T-cell (primary cell): ENCODE measurements around the gene VSTM2B. TPM values are rescaled to one million over a fixed set of nuclear protein-coding genes. Genes with fewer than 3 reads are reported as not detected.
A peak's percentile ranks its signal among the peaks of the same experiment; 100 is the strongest.

Experiments used
- ATAC-seq, 4 experiments: fragments of 200-7000 bp in 3 of 4; fragments of 150-1000 bp in 1 of 4; cut with Tn5 transposase; replicated peaks in 1 of 4; 1 replicate in 3 of 4; 2 replicates in 1 of 4; pipeline ENCODE4 v1.10.0; 2021; ENCODE audit warnings: moderate library complexity in 3 of 4, mild to moderate bottlenecking in 2 of 4, moderate number of reproducible peaks in 1 of 4
- CTCF ChIA-PET, 2 donors: fragments of 300-600 bp; sonication (Branson Sonifier 250); formaldehyde crosslinking; loops; one replicate each; lab custom pipeline; 2022; ENCODE audit warnings: antibody characterized with exemption in 2 of 2; lab: Charles Lee
- POLR2A ChIA-PET, 2 donors: fragments of 300-600 bp; sonication (Branson Sonifier 250); formaldehyde crosslinking; loops; one replicate each; lab custom pipeline; 2022; ENCODE audit warnings: antibody characterized with exemption in 2 of 2; lab: Charles Lee
- DNase-seq, 35 experiments: peaks; one replicate each; pipeline versions ENCODE4 v3.0.0 to v3.0.0-alpha.2; 2013 to 2023
- H3K27ac ChIP-seq: one replicate; pipeline ENCODE4 v1.5.1; 2013; ENCODE audit warnings: low read length
- H3K27me3 ChIP-seq, 2 experiments: replicated peaks in 1 of 2; 1 replicate in 1 of 2; 2 replicates in 1 of 2; pipeline versions ENCODE4 v1.6.1 to v1.7.0; 2013; ENCODE audit warnings: low read length in 1 of 2, mixed read lengths in 1 of 2; ENCODE audit not compliant: control insufficient read depth in 2 of 2, insufficient read depth in 2 of 2; ENCODE audit errors: extremely low read depth in 1 of 2
- H3K36me3 ChIP-seq, 2 donors: 1 replicate in 1 of 2; 2 replicates in 1 of 2; pipeline versions ENCODE4 v1.6.1 to v1.7.0; 2013; ENCODE audit warnings: low read length in 1 of 2; ENCODE audit not compliant: control insufficient read depth in 2 of 2, insufficient read depth in 1 of 2; ENCODE audit errors: extremely low read depth in 1 of 2
- H3K4me1 ChIP-seq, 2 experiments: 1 replicate in 1 of 2; 2 replicates in 1 of 2; pipeline versions ENCODE4 v1.6.1 to v1.7.0; 2013; ENCODE audit warnings: low read length in 2 of 2, mixed read lengths in 1 of 2; ENCODE audit not compliant: insufficient read depth in 2 of 2, control insufficient read depth in 1 of 2; ENCODE audit errors: extremely low read depth in 1 of 2
- H3K4me3 ChIP-seq, 2 donors: 1 replicate in 1 of 2; 2 replicates in 1 of 2; pipeline versions ENCODE4 v1.5.1 to v1.7.0; 2013; ENCODE audit warnings: mild to moderate bottlenecking in 2 of 2, low read length in 1 of 2, moderate library complexity in 1 of 2; ENCODE audit not compliant: control insufficient read depth in 1 of 2; ENCODE audit errors: extremely low read depth in 1 of 2
- H3K9me3 ChIP-seq: 2 replicates; pipeline ENCODE4 v1.7.0; 2013
- H3K27ac Mint-ChIP-seq, 2 donors: one replicate each; pipeline ENCODE4 v1.8.0; 2020 to 2021; ENCODE audit warnings: mild to moderate bottlenecking in 2 of 2, mixed read lengths in 2 of 2
- H3K27me3 Mint-ChIP-seq, 2 donors: one replicate each; pipeline ENCODE4 v1.8.0; 2021 to 2022; ENCODE audit warnings: mixed read lengths in 2 of 2
- H3K36me3 Mint-ChIP-seq: one replicate; pipeline ENCODE4 v1.8.0; 2021; ENCODE audit warnings: mixed read lengths
- H3K4me1 Mint-ChIP-seq, 3 donors: one replicate each; pipeline ENCODE4 v1.8.0; 2020 to 2022; ENCODE audit warnings: mixed read lengths in 3 of 3, mild to moderate bottlenecking in 1 of 3
- H3K4me3 Mint-ChIP-seq, 3 donors: one replicate each; pipeline ENCODE4 v1.8.0; 2020 to 2022; ENCODE audit warnings: mild to moderate bottlenecking in 3 of 3, mixed read lengths in 3 of 3, moderate library complexity in 3 of 3
- H3K9me3 Mint-ChIP-seq, 3 donors: one replicate each; pipeline ENCODE4 v1.8.0; 2020 to 2022; ENCODE audit warnings: mixed read lengths in 3 of 3
- WGBS: methylation state at CpG from one replicate; pipeline ENCODE4 v1.1.5; 2013; ENCODE audit warnings: missing lambda C conversion rate; ENCODE audit not compliant: insufficient coverage; 5-methylcytosine and 5-hydroxymethylcytosine counted together
- total RNA-seq, 35 experiments: library from RNA in 6 of 35; stranded (reverse) in 6 of 35; fragments of 120-200 nt in 1 of 35; gene quantifications; one replicate each; pipeline versions ENCODE4 v1.2.1 to v1.2.4 and lab custom pipeline; 2013 to 2026

VSTM2B gene
- total RNA-seq, 5 donors from 2014 or later (not counting 1 experiment from before 2014, with no cell fraction given), result not detected

- H3K36me3 ChIP-seq, result peaks cover 7 to 57% of the 10 kb centered on the region in 2 donors
- Mint-ChIP-seq H3K4me3 (no peak overlapping the region), H3K36me3 (peaks cover 44% of the 10 kb centered on the region), H3K27ac (peak overlapping the region in 1 of 2 donors; percentile 63), H3K4me1 (peaks cover 25 to 37% (median 37%) of the 10 kb centered on the region in 3 donors), H3K9me3 (no peaks in the 10 kb centered on the region), H3K27me3 (no peaks in the 10 kb centered on the region)
- H3K27me3 ChIP-seq, result no peaks in the 10 kb centered on the region
- POLR2A ChIA-PET, result interaction anchor here in 1 of 2 donors (0.8 kb wide), 1 partner anchor 95 kb away, joined by 4 read pairs; no protein-coding TSS in a partner anchor
- CTCF ChIA-PET, result interaction anchor here (0.5 to 3.8 kb wide), 29 partner anchors 11 to 222 kb away, joined by 3 to 44 read pairs (median 4); partner anchors contain the start of genes PLEKHF1 (in 2 of the 2) and C19orf12 (in 1 of the 2)
- peaks cover 9 to 37% of the 10 kb centered on the region in 2 experiments for H3K4me1 ChIP-seq
- H3K27ac ChIP-seq, result no peak overlapping the region
- no peaks in the 10 kb centered on the region for H3K9me3 ChIP-seq
- DNase-seq, result peak in 1 of 35 experiments; percentile 27
- H3K4me3 ChIP-seq, result no peak overlapping the region
- no peak for ATAC-seq
- WGBS, result 84% methylated on average over 16 of the region's 22 CpGs
Measured at GRCh38 chr19:29610213-29610573, 84.4 kb downstream of the VSTM2B start.

- no peaks in the 10 kb centered on the region for H3K9me3 Mint-ChIP-seq
- H3K36me3 Mint-ChIP-seq, result peaks cover 50% of the 10 kb centered on the region
- H3K27ac ChIP-seq, result peak overlapping the region; percentile 31
- peak overlapping the region; percentile 31 to 59 for H3K27ac Mint-ChIP-seq
- 30% methylated on average over 14 of the region's 19 CpGs for WGBS
- no peaks in the 10 kb centered on the region for H3K27me3 ChIP-seq
- H3K27me3 Mint-ChIP-seq, result no peaks in the 10 kb centered on the region
- peaks cover 7 to 62% of the 10 kb centered on the region in 2 donors for H3K36me3 ChIP-seq
- no peaks in the 10 kb centered on the region for H3K9me3 ChIP-seq
- DNase-seq (peak; percentile 65 to 92 (median 80)), ATAC-seq (peak; percentile 56 to 62 (median 58))
- no peak overlapping the region for H3K4me3 ChIP-seq
- ChIA-PET POLR2A (interaction anchor here (0.8 to 1.3 kb wide), 2 partner anchors 10 to 95 kb away, joined by 4 to 5 read pairs; no protein-coding TSS in a partner anchor), CTCF (interaction anchor here (0.5 to 3.8 kb wide), 30 partner anchors 10 to 222 kb away, joined by 3 to 44 read pairs (median 4); partner anchors contain the start of genes PLEKHF1 (in 2 of the 2) and C19orf12 (in 1 of the 2))
- peaks cover 21 to 37% (median 34%) of the 10 kb centered on the region in 3 donors for H3K4me1 Mint-ChIP-seq
- no peak overlapping the region for H3K4me3 Mint-ChIP-seq
- peaks cover 7 to 32% of the 10 kb centered on the region in 2 experiments for H3K4me1 ChIP-seq
Measured at GRCh38 chr19:29610574-29611271, 84.9 kb downstream of the VSTM2B start.

- Histone ChIP-seq H3K9me3 (no peaks in the 10 kb centered on the region), H3K27me3 (no peaks in the 10 kb centered on the region), H3K36me3 (peaks cover 7 to 70% of the 10 kb centered on the region in 2 donors), H3K4me1 (peaks cover 0 to 25% of the 10 kb centered on the region in 2 experiments), H3K27ac (no peak overlapping the region), H3K4me3 (no peak overlapping the region)
- POLR2A ChIA-PET, result interaction anchor here in 1 of 2 donors (0.5 kb wide), 1 partner anchor 79 kb away, joined by 3 read pairs; no protein-coding TSS in a partner anchor
- WGBS, result 97% methylated on average over 9 of the region's 9 CpGs
- Mint-ChIP-seq H3K4me3 (no peak overlapping the region), H3K27ac (no peak overlapping the region), H3K27me3 (no peaks in the 10 kb centered on the region), H3K4me1 (peaks cover 11 to 23% (median 22%) of the 10 kb centered on the region in 3 donors), H3K9me3 (no peaks in the 10 kb centered on the region), H3K36me3 (peaks cover 56% of the 10 kb centered on the region)
- DNase-seq (no peak), ATAC-seq (no peak)
- CTCF ChIA-PET, result interaction anchor here (0.5 to 3.8 kb wide), 12 partner anchors 8 to 378 kb away, joined by 3 to 44 read pairs (median 14); partner anchors contain the start of genes PLEKHF1 (in 2 of the 2) and C19orf12 (in 1 of the 2)
Measured at GRCh38 chr19:29612121-29612520, 86.3 kb downstream of the VSTM2B start.

GRCh38 chr19:29612801-29613595 is 87.2 kb downstream of the VSTM2B start:
- over 99% methylated on average over 18 of the region's 21 CpGs for WGBS
- Histone ChIP-seq H3K9me3 (no peaks in the 10 kb centered on the region), H3K36me3 (peaks cover 7 to 72% of the 10 kb centered on the region in 2 donors), H3K4me3 (no peak overlapping the region), H3K27me3 (no peaks in the 10 kb centered on the region), H3K4me1 (peaks cover 0 to 23% of the 10 kb centered on the region in 2 experiments), H3K27ac (no peak overlapping the region)
- no peaks in the 10 kb centered on the region for H3K9me3 Mint-ChIP-seq
- no peak overlapping the region for H3K4me3 Mint-ChIP-seq
- peaks cover 11 to 20% (median 19%) of the 10 kb centered on the region in 3 donors for H3K4me1 Mint-ChIP-seq
- ChIA-PET POLR2A (no interaction called here), CTCF (interaction anchor here (0.9 to 2.6 kb wide), 4 partner anchors 77 to 103 kb away, joined by 3 to 13 read pairs (median 4); no protein-coding TSS in a partner anchor)
- DNase-seq, result no peak
- H3K27me3 Mint-ChIP-seq, result no peaks in the 10 kb centered on the region
- peaks cover 56% of the 10 kb centered on the region for H3K36me3 Mint-ChIP-seq
- ATAC-seq, result no peak
- H3K27ac Mint-ChIP-seq, result no peak overlapping the region

GRCh38 chr19:29614046-29614445 is 88.3 kb downstream of the VSTM2B start:
- Histone ChIP-seq H3K27ac (no peak overlapping the region), H3K4me1 (peaks cover 0 to 23% of the 10 kb centered on the region in 2 experiments), H3K36me3 (peaks cover 7 to 66% of the 10 kb centered on the region in 2 donors), H3K4me3 (no peak overlapping the region), H3K27me3 (no peaks in the 10 kb centered on the region), H3K9me3 (no peaks in the 10 kb centered on the region)
- Mint-ChIP-seq H3K27ac (no peak overlapping the region), H3K27me3 (no peaks in the 10 kb centered on the region), H3K9me3 (no peaks in the 10 kb centered on the region), H3K36me3 (peaks cover 50% of the 10 kb centered on the region), H3K4me3 (no peak overlapping the region), H3K4me1 (peaks cover 11 to 20% (median 16%) of the 10 kb centered on the region in 3 donors)
- no peak for ATAC-seq
- ChIA-PET CTCF (interaction anchor here (0.9 to 1.3 kb wide), 3 partner anchors 80 to 102 kb away, joined by 3 read pairs; no protein-coding TSS in a partner anchor), POLR2A (no interaction called here)
- WGBS, result 93% methylated on average over 3 of the region's 7 CpGs
- no peak for DNase-seq
